Lung (tissue), 12 donors: Measurements from ENCODE around the gene GADD45A. TPM values are rescaled to one million over a fixed set of nuclear protein-coding genes. Genes with fewer than 3 reads are reported as not detected.

ENCODE experiments used
- ATAC-seq: fragments of 200-7000 bp; cut with Tn5 transposase; one replicate; pipeline ENCODE4 v1.9.1; 2020; ENCODE audit warnings: moderate number of reproducible peaks; ENCODE audit not compliant: insufficient read depth, low FRiP score
- DNase-seq, 3 donors: peaks; one replicate each; pipeline ENCODE4 v3.0.0-alpha.2; 2013 to 2017
- H3K27ac ChIP-seq, 2 donors: one replicate each; pipeline ENCODE4 v1.5.1; 2013; ENCODE audit warnings: mild to moderate bottlenecking in 2 of 2, moderate library complexity in 2 of 2, control low read depth in 1 of 2, inconsistent platforms in 1 of 2, low read depth in 1 of 2, low read length in 1 of 2
- H3K27me3 ChIP-seq, 3 donors: one replicate each; pipeline ENCODE4 v1.5.1; 2013; ENCODE audit warnings: low read length in 2 of 3; ENCODE audit not compliant: control insufficient read depth in 3 of 3, insufficient read depth in 3 of 3
- H3K36me3 ChIP-seq, 4 donors: one replicate each; pipeline ENCODE4 v1.5.1; 2013; ENCODE audit warnings: low read length in 4 of 4, mild to moderate bottlenecking in 1 of 4, moderate library complexity in 1 of 4; ENCODE audit not compliant: control insufficient read depth in 4 of 4, insufficient read depth in 4 of 4
- H3K4me1 ChIP-seq, 5 donors: one replicate each; pipeline ENCODE4 v1.5.1; 2013; ENCODE audit warnings: low read length in 5 of 5, mild to moderate bottlenecking in 2 of 5, moderate library complexity in 1 of 5; ENCODE audit not compliant: control insufficient read depth in 5 of 5, insufficient read depth in 5 of 5
- H3K4me3 ChIP-seq: one replicate; pipeline ENCODE4 v1.5.1; 2013; ENCODE audit warnings: mild to moderate bottlenecking, control low read depth, moderate library complexity
- H3K9ac ChIP-seq, 2 donors: one replicate each; pipeline ENCODE4 v1.5.1; 2013; ENCODE audit warnings: low read length in 2 of 2, control low read depth in 1 of 2; ENCODE audit not compliant: insufficient read depth in 1 of 2
- H3K9me3 ChIP-seq, 4 donors: one replicate each; pipeline ENCODE4 v1.5.1; 2013; ENCODE audit warnings: low read length in 3 of 4, mild to moderate bottlenecking in 1 of 4, moderate library complexity in 1 of 4; ENCODE audit not compliant: control insufficient read depth in 4 of 4, insufficient read depth in 3 of 4
- WGBS, 2 donors: extraction: QIAGEN DNeasy Blood & Tissue Kit; methylation state at CpG; one replicate each; pipeline ENCODE4 v1.1.7; 2013; 5-methylcytosine and 5-hydroxymethylcytosine counted together
- polyA plus RNA-seq, 2 donors: library from polyadenylated mRNA; stranded (reverse); fragments of 200-250 nt; gene quantifications; one replicate each; pipeline ENCODE4 v1.2.1, GENCODE V29; 2013
- total RNA-seq, 2 donors: library from RNA; depleted of rRNA in 1 of 2; stranded (reverse); fragments of >200 nt in 1 of 2; gene quantifications; one replicate each; pipeline ENCODE4 v1.2.1, GENCODE V29; 2014 to 2021
- TF ChIP-seq, protein P1 (sequence below): IDR thresholded peaks from 2 replicates; pipeline ENCODE4 v1.5.1; 2012; ENCODE audit warnings: mild to moderate bottlenecking; ENCODE audit errors: control extremely low read depth, extremely low read depth
- donor health status: control.
- donor health status: control.
- donor health status: Bipolar disorder and iron deficiency.
- donor health status: healthy.
- donor health status: DM: yes; HTN: yes; CAD: no.

GADD45A gene
- total and polyA plus RNA-seq, 4 donors = 12.9 to 52.0 (median 35.2) TPM

DNA sequence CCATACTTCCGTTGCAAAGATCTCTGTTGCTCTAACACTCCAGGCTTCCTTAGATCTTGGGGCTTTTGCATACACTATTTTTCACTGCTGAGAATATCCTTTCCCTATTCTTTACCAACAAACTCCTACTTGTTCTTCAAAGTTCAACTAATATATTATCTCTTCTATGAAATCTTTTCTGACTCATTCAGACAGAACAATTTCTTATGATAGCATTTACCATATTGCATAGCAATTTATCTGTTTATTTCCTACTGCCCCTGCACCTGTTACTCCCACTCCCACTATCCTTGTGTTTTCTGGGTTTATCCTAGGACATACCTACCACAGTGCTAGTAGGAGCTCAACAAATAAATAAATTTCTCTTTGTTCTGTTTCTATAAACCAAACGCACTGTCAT is 11.0 kb downstream of the GADD45A start:
- Histone ChIP-seq H3K36me3 (peaks cover 0 to 2% (median 0%) of the 10 kb centered on the region in 4 donors), H3K9ac (no peak overlapping the region), H3K4me3 (no peak overlapping the region), H3K4me1 (peaks cover 0 to 8% (median 0%) of the 10 kb centered on the region in 5 donors), H3K9me3 (no peaks in the 10 kb centered on the region), H3K27ac (no peak overlapping the region), H3K27me3 (no peaks in the 10 kb centered on the region)
- DNase-seq = no peak
- TF ChIP-seq, protein P1, sequence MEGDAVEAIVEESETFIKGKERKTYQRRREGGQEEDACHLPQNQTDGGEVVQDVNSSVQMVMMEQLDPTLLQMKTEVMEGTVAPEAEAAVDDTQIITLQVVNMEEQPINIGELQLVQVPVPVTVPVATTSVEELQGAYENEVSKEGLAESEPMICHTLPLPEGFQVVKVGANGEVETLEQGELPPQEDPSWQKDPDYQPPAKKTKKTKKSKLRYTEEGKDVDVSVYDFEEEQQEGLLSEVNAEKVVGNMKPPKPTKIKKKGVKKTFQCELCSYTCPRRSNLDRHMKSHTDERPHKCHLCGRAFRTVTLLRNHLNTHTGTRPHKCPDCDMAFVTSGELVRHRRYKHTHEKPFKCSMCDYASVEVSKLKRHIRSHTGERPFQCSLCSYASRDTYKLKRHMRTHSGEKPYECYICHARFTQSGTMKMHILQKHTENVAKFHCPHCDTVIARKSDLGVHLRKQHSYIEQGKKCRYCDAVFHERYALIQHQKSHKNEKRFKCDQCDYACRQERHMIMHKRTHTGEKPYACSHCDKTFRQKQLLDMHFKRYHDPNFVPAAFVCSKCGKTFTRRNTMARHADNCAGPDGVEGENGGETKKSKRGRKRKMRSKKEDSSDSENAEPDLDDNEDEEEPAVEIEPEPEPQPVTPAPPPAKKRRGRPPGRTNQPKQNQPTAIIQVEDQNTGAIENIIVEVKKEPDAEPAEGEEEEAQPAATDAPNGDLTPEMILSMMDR = no peak
- no peak for ATAC-seq
- WGBS, 2 donors = 94% methylated on average over 2 of the region's 2 CpGs

DNA sequence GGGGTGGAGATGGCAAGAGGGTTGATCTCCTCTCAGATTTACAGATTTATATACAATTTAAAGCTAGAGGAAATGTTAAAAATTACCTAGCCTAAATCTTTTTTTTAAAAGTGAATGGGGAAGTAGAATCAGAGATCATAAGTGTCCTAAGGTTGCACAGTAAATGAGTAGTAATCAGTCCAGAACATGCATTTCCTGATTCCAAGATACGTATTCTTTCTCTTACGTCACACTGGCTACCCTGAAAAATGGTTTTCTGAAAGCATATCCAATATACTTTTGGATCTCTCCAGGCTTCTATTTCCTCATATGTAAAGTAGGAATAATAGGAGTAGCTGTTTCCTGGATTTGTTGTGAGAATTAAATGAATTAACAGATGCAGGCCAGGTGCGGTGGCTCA is 11.7 kb downstream of the GADD45A start:
- Histone ChIP-seq H3K4me1 (peaks cover 0 to 10% (median 0%) of the 10 kb centered on the region in 5 donors), H3K36me3 (peaks cover 0 to 6% (median 0%) of the 10 kb centered on the region in 4 donors), H3K9me3 (no peaks in the 10 kb centered on the region), H3K27me3 (no peaks in the 10 kb centered on the region), H3K4me3 (no peak overlapping the region), H3K27ac (no peak overlapping the region), H3K9ac (no peak overlapping the region)
- ATAC-seq (no peak), DNase-seq (no peak)
- WGBS, 2 donors = 38 to 69% methylated on average over 3 of the region's 3 CpGs
- TF ChIP-seq, protein P1 = no peak

DNA sequence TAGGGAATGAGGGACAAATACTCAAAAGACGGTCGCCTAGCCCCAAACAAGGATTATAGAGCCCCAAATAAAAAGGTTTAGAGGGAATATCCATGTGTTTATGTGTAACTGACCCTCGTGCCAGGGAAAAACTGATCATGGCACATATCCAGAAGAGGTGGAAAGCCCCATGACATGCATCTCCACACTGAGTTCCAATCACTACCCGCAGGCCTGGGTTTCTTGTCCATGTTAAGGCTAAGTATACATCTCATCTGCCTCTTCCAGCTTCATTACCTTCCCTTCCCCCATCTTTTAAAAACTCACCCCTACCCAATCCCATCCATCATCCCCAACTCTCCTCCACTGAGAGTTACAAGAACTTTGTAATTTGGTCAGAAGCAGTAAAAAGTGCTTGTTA is 15.2 kb downstream of the GADD45A start:
- Histone ChIP-seq H3K4me3 (no peak overlapping the region), H3K36me3 (peaks cover 0 to 8% (median 4%) of the 10 kb centered on the region in 4 donors), H3K27ac (no peak overlapping the region), H3K9ac (no peak overlapping the region), H3K4me1 (peaks cover 0 to 12% (median 0%) of the 10 kb centered on the region in 5 donors), H3K27me3 (no peaks in the 10 kb centered on the region), H3K9me3 (no peaks in the 10 kb centered on the region)
- ATAC-seq (no peak), DNase-seq (no peak)
- 87 to 93% methylated on average over 4 of the region's 4 CpGs for WGBS, 2 donors
- TF ChIP-seq, protein P1 = no peak
